ENCODE results near the gene RASA3.
"Not testable (repeated sequence)": the region's sequence is repeated elsewhere in the genome, so short reads cannot be mapped to it uniquely, and the experiment has no call there.

Gene RASA3

GRCh38 chr13:114110091-114110829 is 22.2 kb downstream of the RASA3 start:
- peak; percentile 64 for DNase-seq

- DNase-seq, result no peak
Measured at GRCh38 chr13:114109641-114110041, 22.8 kb downstream of the RASA3 start.

GRCh38 chr13:114108894-114109293 is 23.5 kb downstream of the RASA3 start:
- DNase-seq, result no peak

- DNase-seq, result no peak
Measured at GRCh38 chr13:114108141-114108761, 24.2 kb downstream of the RASA3 start.

GRCh38 chr13:114107686-114108081 is 24.7 kb downstream of the RASA3 start:
- DNase-seq, result no peak

GRCh38 chr13:114106991-114107685 is 25.3 kb downstream of the RASA3 start:
- DNase-seq, result no peak

GRCh38 chr13:114106526-114106925 is 25.9 kb downstream of the RASA3 start:
- no peak for DNase-seq

- DNase-seq, result no peak
Measured at GRCh38 chr13:114105521-114106225, 26.8 kb downstream of the RASA3 start.

- no peak for DNase-seq
Measured at GRCh38 chr13:114104655-114105520, 27.5 kb downstream of the RASA3 start.

GRCh38 chr13:114103801-114104654 is 28.4 kb downstream of the RASA3 start:
- no peak for DNase-seq

- DNase-seq, result not testable (repeated sequence)
Measured at GRCh38 chr13:114103289-114103621, 29.2 kb downstream of the RASA3 start.

GRCh38 chr13:114102521-114103288 is 29.7 kb downstream of the RASA3 start:
- no peak for DNase-seq

GRCh38 chr13:114102131-114102520 is 30.3 kb downstream of the RASA3 start:
- DNase-seq, result no peak

GRCh38 chr13:114101358-114102130 is 30.9 kb downstream of the RASA3 start:
- DNase-seq, result no peak

GRCh38 chr13:114100446-114101357 is 31.7 kb downstream of the RASA3 start:
- no peak for DNase-seq

- no peak for DNase-seq
Measured at GRCh38 chr13:114099918-114100445, 32.4 kb downstream of the RASA3 start.

GRCh38 chr13:114099191-114099590 is 33.2 kb downstream of the RASA3 start:
- DNase-seq, result no peak

GRCh38 chr13:114098689-114099056 is 33.8 kb downstream of the RASA3 start:
- not testable (repeated sequence) for DNase-seq
